NOMO-1 (cell line): Measurements from ENCODE around the gene PLCG2.
"Not testable (repeated sequence)": the region's sequence is repeated elsewhere in the genome, so short reads cannot be mapped to it uniquely, and the experiment has no call there.

Source experiments
- DNase-seq, 2 experiments: peaks; one replicate each; lab custom pipeline; 2025; ENCODE audit not compliant: unreplicated experiment in 2 of 2; lab: John Stamatoyannopoulos, UW

PLCG2 gene

DNA sequence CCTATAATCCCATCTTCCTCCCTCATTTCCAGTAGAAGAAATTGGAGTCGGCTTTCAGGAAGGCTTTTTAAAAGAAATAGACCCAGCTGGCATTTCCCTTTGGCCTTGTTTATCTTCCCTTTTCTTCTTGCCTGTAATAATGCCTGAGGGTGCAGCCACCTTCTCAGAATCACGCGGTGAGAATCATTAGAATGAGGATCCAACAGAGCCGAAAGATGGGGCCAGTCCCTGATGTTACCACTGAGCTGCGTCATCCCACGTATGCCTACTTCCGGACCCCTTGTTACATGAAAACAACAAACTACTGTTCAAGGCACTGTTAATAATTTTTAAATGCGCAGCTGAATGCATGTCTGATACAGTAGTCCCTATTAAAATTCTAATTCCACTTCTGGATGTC is 208.0 kb downstream of the PLCG2 start:
- DNase-seq = no peak

DNA sequence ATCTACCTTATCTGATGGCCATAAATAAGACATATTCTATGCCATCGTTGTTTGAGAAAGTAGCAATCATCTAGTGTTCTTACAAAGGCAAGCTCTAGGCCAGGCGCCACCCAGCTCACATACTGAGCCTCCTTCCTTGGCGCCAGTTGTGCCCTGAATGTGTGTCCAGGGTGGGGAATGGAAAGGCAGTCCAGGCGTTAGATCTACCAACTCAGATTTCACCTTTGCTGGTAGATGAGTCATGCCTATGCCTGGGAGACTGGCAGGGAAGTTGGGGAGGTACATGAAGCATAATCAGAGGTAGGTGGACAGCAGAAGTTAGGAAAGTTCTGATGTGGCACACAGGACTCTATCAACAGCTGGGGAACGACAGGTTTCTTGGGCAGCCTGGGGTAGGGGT is 208.6 kb downstream of the PLCG2 start:
- DNase-seq = no peak

DNA sequence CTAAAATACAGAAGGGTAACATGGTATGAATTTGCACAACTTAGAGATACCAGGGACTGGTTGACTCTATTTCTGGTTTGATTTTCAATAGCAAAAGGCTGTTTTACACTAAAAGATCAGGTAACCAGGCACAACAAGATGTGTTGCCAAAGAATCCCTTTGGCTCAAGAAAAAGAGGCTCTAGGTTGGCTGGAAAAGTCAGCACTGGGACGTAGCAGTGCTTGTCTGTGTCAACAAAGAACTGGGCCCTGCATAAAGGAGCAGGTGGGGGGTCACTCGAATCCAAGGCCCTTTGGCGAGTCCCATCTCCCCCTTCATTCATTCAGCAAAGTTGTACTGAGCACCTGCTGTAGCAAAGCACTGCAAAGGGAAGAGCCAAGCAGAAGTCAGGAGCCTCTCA is 213.8 kb downstream of the PLCG2 start:
- DNase-seq = no peak

DNA sequence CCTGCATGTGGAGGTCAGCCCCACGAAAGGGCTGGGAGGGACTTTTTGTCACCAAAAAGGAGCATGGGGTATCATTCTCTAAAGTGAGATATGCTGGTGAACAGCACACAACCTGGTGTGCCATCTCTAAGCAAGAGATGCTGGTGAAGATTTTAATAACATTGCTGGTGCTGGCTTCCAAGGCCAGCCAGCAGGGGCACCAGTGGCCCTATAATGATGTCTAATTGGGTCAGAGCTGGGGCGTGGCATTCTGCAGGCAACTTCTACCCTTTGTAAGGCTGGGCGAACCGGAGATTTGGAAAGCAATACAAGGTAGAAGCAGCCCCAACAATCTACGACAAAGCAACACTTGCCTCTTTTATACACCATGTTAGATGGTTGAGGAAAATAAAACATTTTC is 215.4 kb downstream of the PLCG2 start:
- DNase-seq = no peak

DNA sequence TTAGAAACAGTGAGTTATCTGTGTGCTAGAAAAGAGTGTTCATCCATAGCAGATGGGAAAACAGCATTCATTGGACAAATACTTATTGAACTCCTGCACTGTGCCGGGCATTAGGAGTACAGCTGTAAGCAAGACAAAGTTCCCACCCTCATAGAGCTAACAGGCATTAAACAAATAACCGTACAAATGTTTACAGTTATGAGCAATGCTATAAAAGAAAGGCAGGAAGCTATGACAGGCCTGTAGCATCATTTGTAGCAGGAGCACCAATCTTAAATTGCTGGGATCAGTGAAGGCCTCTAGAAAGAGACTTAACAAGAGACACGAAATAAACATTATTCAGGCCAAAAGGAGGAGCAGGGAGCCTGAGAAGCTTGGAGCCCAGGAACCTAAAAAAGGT is 216.6 kb downstream of the PLCG2 start:
- DNase-seq = no peak

DNA sequence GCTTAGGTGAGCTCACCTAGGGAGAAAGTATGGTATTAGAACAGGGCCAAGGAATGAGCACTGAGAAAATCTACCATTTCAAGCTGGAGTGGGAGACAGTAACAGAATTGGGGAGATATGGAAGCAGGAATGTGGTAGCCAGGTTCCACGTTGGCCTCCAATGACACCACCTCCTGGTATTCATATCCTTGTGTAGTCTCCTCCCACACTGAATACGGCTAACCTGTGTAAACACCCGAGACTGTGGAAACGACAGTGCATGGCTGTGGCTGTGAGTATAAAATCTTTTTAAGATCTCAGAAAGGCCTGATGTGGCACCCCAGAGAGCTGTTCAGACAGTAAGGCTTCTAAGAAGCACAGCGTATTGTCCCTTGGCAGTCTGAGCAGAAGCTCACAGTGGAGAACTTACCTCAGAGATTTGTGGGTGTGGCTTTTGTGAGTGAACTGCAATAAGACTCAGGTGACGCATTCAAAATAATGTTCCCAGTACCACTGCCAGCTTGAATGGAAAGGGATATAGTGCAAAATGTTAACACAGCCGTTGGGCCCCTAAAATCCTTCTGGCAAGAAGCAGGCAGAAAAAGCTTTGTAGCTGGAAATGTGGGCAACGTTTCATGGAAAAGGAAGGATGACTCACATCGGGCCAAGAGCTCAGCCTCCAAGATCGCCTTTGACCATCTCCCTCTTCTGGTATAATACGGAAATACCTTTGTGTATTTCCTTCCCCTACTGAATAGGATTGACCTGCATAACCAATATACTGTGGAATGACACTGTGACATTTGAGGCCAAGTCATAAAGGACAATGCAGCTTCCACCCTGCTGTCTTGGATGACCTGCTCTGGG is 217.8 kb downstream of the PLCG2 start:
- DNase-seq = no peak

DNA sequence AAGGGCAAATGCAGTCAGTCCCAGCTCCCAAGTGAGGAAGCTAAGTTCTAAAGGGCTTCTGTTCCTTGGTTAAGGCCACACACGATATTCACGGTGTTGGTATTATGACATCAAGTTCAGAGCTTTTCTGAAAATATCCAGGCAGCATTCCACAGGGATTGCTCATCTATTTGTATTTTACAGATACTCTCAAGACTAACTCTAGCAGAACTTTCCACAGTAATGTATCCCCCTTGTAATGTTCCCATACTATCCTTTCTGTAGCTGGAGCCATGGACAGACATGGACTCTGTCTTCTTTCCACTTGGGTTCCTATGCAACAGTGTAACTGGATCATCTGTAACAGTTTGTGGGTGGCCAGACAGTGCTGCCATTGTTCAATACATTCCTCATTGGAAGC is 218.6 kb downstream of the PLCG2 start:
- DNase-seq = no peak

DNA sequence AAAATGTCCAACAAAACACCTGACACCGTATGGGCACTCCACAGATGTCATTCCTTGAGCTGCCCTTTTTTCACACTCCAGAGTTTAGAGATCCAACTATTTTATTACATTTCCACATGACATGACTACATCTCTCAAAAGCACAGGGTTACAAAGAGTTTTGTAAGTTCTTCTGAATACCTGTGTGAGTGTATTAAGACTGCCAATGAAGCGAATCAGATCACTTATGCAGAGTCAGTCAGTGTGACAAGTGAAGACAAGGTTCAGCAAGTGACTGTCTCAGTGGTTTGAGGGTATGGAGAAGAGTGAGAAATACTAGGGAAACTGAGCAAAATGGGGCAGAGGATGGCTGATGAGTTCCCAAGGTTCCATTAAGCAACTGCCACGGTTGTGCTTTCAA is 223.7 kb downstream of the PLCG2 start:
- DNase-seq = no peak

DNA sequence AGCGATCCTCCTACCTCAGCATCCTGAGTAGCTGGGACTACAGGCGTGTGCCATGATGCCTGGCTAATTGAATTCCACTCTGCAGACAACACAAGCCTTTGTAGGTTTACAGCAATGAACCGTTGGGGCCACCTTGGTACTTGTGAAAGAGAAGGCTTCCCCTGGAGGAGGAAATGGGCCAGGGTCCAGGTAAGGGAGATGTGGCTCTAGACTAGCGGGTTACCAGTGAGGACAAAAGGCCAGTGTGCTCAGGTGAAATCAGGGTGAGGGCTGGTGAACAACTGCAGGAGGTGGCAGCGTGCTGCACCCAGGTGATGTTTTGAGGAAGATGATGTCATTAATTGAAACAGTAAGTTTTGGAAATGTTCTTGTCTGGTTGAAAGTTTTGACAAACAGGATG is 225.5 kb downstream of the PLCG2 start:
- no peak for DNase-seq

DNA sequence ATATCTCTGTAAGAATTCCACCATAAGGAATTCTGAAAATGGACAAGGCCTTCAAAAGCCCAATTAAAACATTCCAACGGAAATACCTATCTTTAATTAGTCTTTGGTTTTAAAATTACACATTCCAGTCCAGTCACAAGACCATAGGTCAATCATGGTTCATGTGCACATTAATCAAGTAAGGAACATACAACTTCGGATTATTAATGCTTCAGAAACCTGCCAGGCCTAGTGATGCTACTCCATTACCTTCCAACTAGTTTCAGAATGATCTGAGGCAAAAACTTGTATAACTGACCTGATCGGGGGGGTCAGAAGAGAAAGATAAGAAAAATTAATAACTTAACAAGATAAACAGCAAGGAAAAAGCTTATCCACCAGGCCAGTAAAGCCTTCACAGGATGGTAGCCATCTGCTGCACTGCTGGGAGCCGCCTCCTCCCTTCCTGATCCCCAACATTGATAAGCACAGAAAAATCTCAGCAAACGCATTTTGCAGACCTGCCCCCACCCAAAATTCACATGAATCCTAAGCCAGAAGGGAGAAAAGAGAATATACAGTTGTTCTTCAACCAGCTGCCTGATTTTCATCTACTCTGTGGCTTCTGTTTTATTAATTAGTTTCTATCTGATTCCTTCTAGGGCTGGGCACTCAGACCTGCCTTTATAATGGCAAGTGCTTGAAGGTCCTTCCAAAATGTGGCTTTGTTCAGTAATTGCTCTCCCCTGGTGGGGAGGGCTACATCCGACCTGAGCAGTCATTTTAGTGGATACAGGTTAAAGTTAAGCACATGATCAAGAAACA is 226.1 kb downstream of the PLCG2 start:
- DNase-seq = no peak

DNA sequence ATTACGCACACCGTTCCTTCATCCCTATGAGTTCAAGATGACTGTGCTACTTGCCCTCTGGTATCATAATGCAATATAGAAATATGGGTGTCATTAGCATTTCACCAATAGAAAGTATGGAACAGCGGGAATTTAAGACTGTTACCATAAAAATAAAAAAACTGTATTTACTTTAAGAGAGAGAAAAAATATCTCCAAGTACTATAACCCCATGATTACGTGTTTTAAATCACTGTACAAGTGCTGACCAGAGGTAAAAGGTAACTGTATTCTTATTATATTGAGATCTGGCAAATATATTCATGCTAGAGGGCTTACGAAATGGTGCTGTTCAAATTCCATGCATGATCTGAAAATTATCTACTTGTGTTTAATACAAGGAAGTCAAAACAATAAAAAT is 226.9 kb downstream of the PLCG2 start:
- DNase-seq = no peak

DNA sequence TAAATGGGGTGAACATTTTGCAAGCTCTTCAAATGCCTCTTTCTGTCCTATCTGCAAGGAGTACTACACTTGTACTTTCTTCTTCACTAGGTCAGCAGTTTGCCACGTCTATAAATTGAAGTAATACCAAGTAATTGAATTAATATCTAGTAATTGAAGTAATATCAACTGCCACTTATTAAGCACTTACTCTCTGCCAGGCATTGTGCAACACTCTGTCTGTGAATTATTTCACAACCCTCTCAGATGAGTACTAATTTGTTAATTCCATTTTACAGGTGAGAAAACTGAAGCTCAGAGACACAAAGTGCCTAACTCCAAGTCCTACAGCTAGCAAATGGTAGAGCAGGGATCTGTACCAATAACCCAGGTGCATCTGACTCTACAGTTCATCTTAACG is 228.1 kb downstream of the PLCG2 start:
- DNase-seq = no peak

DNA sequence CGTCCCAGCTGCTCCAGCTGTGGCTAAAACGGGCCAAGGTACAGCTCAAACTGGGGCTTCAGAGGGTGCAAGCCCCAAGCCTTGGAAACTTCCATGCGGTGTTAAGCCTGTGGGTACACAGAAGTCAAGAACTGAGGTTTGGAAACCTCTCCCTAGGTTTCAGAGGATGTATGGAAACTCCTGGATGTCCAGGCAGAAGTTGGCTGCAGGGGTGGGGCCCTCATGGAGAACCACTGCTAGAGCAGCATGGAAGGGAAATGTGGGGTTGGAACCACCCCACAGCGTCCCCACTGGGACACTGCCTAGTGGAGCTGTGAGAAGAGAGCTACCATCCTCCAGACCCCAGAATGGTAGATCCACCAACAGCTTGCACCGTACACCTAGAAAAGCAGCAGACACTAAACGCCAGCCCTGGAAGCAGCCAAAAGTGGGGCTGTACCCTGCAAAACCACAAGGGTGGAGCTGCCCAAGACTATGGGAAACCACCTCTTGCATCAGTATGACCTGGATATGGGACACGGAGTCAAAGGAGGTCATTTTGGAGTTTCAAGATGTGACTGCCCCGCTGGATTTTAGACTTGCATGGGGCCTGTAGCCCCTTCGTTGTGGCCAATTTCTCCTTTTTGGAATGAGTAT is 230.0 kb downstream of the PLCG2 start:
- no peak for DNase-seq

DNA sequence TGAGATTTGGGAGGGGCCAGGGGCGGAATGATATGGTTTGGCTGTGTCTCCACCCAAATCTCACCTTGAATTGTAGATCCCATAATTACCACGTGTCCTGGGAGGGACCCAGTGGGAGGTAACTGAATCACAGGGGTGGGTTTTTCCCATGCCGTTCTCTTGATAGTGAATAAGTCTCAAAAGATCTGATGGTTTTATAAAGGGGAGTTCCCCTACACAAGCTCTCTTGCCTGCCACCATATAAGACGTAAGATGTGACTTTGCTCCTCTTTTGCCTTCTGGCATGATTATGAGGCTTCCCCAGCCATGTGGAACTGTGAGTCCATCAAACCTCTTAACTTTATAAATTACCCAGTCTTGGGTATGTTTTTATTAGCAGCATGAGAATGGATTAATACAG is 230.7 kb downstream of the PLCG2 start:
- DNase-seq = not testable (repeated sequence)

DNA sequence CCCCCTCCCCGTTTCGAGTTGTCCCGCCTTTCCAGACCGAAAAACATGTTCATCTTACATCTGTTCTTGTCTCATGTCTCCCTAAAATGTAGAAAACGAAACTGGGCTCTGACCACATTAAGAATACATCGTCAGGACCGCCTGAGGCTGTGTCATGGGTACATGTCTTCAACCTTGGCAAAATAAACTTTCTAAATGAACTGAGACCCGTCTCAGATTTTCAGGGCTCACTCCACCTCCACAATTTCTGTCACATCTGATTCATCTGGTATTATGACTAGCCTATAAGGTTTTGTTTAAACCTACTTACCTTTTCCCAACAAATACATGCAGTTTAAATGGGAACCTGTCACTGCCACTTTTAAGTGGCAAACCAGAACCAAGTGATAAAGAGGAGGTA is 231.6 kb downstream of the PLCG2 start:
- no peak for DNase-seq

DNA sequence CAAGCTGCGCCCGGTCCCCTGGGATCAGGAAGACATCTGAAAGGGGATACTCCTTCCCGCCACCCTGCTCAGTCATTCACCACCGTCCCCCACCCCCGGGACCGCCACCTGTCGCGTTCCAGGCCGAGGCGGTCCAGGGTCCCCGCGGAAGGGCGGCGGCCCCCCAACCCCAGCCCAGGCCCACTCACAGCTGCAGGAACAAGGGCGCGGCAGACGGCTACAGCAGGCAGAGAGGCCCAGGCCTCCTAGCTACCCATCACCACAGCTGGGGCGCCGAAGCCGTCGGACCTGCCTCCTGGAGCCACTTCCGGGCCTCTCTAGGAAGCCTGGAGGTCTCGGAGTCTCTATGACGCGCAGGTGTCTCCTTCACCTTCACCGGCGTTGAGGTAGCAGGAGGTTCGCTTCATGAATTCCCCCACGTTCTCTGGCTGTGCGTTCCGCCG is 232.1 kb downstream of the PLCG2 start, which contains the start of gene SDR42E1:
SDR42E1 (minus strand) TSS at position 272 of the 443 bp plus-strand sequence. CDS start 10,612 bp downstream, outside the sequence.
- DNase-seq = no peak
